ENCODE measurements around the gene GVQW3. TPM values are rescaled to one million over a fixed set of nuclear protein-coding genes. Genes with fewer than 3 reads are reported as not detected.

Gene GVQW3
- total and polyA plus RNA-seq, 2 of the 13 experiments (the other 11 are each of a cell fraction or from before 2014, with no cell fraction given) = 5.0 to 5.6 TPM

DNA sequence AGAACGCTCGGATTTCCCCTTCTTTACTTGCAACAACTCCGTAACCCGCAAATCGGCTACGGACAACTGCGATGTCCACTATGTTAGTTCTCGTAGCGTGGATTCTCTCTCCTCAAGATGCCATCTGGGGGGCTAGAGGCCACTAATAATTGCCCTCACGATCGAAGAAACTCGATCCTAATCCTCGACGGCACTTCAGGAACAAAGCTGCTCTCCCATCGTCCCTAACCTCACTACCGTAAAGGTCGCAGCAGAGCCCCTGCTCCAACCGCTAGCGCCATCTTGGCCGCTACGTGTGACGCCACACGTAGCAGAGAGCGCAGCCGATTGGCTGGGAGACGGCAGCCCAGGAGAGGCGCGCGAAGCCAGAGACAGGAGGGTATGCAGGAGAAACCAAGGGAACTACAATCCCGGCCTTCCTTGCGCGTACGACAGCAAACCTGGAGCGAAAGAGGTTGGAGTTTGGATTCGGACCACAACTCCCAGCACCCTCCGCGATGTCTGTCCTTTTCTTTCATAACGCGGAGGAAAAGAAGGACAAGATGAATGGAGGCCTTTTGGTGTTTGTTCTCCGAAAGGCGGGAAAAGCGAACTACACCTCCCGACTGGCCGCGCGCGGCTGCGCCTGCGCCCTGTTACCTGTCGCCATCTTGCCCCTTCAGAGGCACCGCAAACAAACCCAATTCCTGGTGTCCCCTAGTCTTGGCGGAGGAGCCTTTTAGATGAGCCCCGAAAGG is 63.4 kb downstream of the GVQW3 start, which contains the start of gene EMSY (continued):
- no peak for TF ChIP-seq TCF12 (IDR thresholded peaks at IDR 0.05)
- TF ChIP-seq TCF12 (CRISPR knock-in tag; IDR thresholded peaks at IDR 0.05) = no peak
- TF ChIP-seq KAT2B (IDR thresholded peaks at IDR 0.05; ENCODE audit: borderline replicate concordance, low read depth, low read length) = no peak
- no peak for TF ChIP-seq ZNF232 (CRISPR knock-in tag; IDR thresholded peaks at IDR 0.05; ENCODE audit: borderline replicate concordance)
- TF ChIP-seq ZNF503 (CRISPR knock-in tag; IDR thresholded peaks at IDR 0.05) = no peak; the same call in 1 of the 2 replicates
- no peak for TF ChIP-seq PHB2 (IDR thresholded peaks at IDR 0.05; ENCODE audit: partially characterized antibody)
- peak; percentile 66; the same call in 1 of the 2 replicates for TF ChIP-seq ZFP1 (CRISPR knock-in tag; IDR thresholded peaks at IDR 0.05)
- no peak for TF ChIP-seq NFE2 (CRISPR knock-in tag; IDR thresholded peaks at IDR 0.05)
- TF ChIP-seq SOX5 (CRISPR knock-in tag; IDR thresholded peaks at IDR 0.05; ENCODE audit: borderline replicate concordance) = no peak
- TF ChIP-seq, protein P1, sequence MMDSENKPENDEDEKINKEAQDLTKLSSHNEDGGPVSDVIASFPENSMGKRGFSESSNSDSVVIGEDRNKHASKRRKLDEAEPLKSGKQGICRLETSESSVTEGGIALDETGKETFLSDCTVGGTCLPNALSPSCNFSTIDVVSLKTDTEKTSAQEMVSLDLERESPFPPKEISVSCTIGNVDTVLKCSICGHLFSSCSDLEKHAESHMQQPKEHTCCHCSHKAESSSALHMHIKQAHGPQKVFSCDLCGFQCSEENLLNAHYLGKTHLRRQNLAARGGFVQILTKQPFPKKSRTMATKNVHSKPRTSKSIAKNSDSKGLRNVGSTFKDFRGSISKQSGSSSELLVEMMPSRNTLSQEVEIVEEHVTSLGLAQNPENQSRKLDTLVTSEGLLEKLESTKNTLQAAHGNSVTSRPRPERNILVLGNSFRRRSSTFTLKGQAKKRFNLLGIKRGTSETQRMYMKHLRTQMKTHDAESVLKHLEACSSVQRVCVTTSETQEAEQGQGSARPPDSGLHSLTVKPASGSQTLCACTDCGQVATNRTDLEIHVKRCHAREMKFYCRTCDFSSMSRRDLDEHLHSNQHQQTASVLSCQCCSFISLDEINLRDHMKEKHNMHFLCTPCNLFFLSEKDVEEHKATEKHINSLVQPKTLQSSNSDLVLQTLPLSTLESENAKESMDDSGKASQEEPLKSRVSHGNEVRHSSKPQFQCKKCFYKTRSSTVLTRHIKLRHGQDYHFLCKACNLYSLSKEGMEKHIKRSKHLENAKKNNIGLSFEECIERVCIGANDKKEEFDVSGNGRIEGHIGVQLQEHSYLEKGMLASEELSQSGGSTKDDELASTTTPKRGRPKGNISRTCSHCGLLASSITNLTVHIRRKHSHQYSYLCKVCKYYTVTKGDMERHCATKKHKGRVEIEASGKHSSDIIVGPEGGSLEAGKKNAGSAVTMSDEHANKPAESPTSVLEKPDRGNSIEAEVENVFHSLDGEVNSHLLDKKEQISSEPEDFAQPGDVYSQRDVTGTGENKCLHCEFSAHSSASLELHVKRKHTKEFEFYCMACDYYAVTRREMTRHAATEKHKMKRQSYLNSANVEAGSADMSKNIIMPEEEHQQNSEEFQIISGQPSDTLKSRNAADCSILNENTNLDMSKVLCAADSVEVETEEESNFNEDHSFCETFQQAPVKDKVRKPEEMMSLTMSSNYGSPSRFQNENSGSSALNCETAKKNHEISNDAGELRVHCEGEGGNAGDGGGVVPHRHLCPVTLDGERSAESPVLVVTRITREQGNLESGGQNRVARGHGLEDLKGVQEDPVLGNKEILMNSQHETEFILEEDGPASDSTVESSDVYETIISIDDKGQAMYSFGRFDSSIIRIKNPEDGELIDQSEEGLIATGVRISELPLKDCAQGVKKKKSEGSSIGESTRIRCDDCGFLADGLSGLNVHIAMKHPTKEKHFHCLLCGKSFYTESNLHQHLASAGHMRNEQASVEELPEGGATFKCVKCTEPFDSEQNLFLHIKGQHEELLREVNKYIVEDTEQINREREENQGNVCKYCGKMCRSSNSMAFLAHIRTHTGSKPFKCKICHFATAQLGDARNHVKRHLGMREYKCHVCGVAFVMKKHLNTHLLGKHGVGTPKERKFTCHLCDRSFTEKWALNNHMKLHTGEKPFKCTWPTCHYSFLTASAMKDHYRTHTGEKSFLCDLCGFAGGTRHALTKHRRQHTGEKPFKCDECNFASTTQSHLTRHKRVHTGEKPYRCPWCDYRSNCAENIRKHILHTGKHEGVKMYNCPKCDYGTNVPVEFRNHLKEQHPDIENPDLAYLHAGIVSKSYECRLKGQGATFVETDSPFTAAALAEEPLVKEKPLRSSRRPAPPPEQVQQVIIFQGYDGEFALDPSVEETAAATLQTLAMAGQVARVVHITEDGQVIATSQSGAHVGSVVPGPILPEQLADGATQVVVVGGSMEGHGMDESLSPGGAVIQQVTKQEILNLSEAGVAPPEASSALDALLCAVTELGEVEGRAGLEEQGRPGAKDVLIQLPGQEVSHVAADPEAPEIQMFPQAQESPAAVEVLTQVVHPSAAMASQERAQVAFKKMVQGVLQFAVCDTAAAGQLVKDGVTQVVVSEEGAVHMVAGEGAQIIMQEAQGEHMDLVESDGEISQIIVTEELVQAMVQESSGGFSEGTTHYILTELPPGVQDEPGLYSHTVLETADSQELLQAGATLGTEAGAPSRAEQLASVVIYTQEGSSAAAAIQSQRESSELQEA (CRISPR knock-in tag; IDR thresholded peaks at IDR 0.05; ENCODE audit: not compliant biosample characterization) = no peak
- TF ChIP-seq ZNF562 (CRISPR knock-in tag; IDR thresholded peaks at IDR 0.05; ENCODE audit: borderline replicate concordance) = no peak
- TF ChIP-seq ZNF564 (CRISPR knock-in tag; IDR thresholded peaks at IDR 0.05) = no peak
- TF ChIP-seq PREB (CRISPR knock-in tag; IDR thresholded peaks at IDR 0.05) = no peak
- TF ChIP-seq ZNF431 (CRISPR knock-in tag; IDR thresholded peaks at IDR 0.05; ENCODE audit: borderline replicate concordance, low read depth) = no peak
- no peak for TF ChIP-seq ZBTB42 (CRISPR knock-in tag; IDR thresholded peaks at IDR 0.05)
- TF ChIP-seq ZNF430 (CRISPR knock-in tag; IDR thresholded peaks at IDR 0.05) = 0 out of 2 replicates have a peak, but pooled peaks have one; percentile 62
- no peak for TF ChIP-seq ZNF558 (CRISPR knock-in tag; IDR thresholded peaks at IDR 0.05; ENCODE audit: borderline replicate concordance)
- no peak for TF ChIP-seq ZFP82 (CRISPR knock-in tag; IDR thresholded peaks at IDR 0.05; ENCODE audit: borderline replicate concordance)
